Small intestine (tissue), 7 donors: Measurements from ENCODE around the gene PXK. TPM values are rescaled to one million over a fixed set of nuclear protein-coding genes. Genes with fewer than 3 reads are reported as not detected.

Experiments
- DNase-seq, 2 donors: peaks; one replicate each; pipeline versions ENCODE4 v3.0.0 to v3.0.0-alpha.2; 2013
- FAIRE-seq: peaks from 2 replicates; lab custom pipeline; 2012; peaks lifted over from hg19 to GRCh38; lab: Jason Lieb, UNC
- H3K27ac ChIP-seq, 3 donors: one replicate each; pipeline ENCODE4 v1.5.1; 2013; ENCODE audit warnings: low read length in 2 of 3, mild to moderate bottlenecking in 2 of 3, control low read depth in 1 of 3, inconsistent platforms in 1 of 3, low read depth in 1 of 3, moderate library complexity in 1 of 3
- H3K27me3 ChIP-seq, 3 donors: one replicate each; pipeline ENCODE4 v1.6.1; 2013; ENCODE audit warnings: low read length in 3 of 3, inconsistent platforms in 1 of 3; ENCODE audit not compliant: control insufficient read depth in 3 of 3, insufficient read depth in 3 of 3
- H3K36me3 ChIP-seq, 3 donors: one replicate each; pipeline ENCODE4 v1.6.1; 2013; ENCODE audit warnings: low read length in 3 of 3, inconsistent platforms in 1 of 3, low read depth in 1 of 3, mild to moderate bottlenecking in 1 of 3, moderate library complexity in 1 of 3; ENCODE audit not compliant: control insufficient read depth in 3 of 3, insufficient read depth in 2 of 3
- H3K4me1 ChIP-seq, 3 donors: one replicate each; pipeline ENCODE4 v1.6.1; 2013; ENCODE audit warnings: low read length in 2 of 3, inconsistent platforms in 1 of 3, low read depth in 1 of 3, mild to moderate bottlenecking in 1 of 3, moderate library complexity in 1 of 3; ENCODE audit not compliant: control insufficient read depth in 3 of 3, insufficient read depth in 2 of 3
- H3K4me3 ChIP-seq, 3 donors: one replicate each; pipeline ENCODE4 v1.5.1; 2013; ENCODE audit warnings: low read length in 3 of 3, control low read depth in 1 of 3, inconsistent platforms in 1 of 3, low read depth in 1 of 3, mild to moderate bottlenecking in 1 of 3, moderate library complexity in 1 of 3
- H3K9me3 ChIP-seq, 2 donors: one replicate each; pipeline ENCODE4 v1.6.1; 2013; ENCODE audit warnings: low read depth in 1 of 2, low read length in 1 of 2; ENCODE audit not compliant: control insufficient read depth in 2 of 2, insufficient read depth in 1 of 2
- WGBS, 3 donors: extraction: QIAGEN DNeasy Blood & Tissue Kit; methylation state at CpG; one replicate each; pipeline ENCODE4 v1.1.7; 2013; 5-methylcytosine and 5-hydroxymethylcytosine counted together
- polyA plus RNA-seq, 4 donors: library from polyadenylated mRNA; stranded (reverse) in 3 of 4; unstranded in 1 of 4; fragments of 200-250 nt in 3 of 4; fragments of 120-200 nt in 1 of 4; gene quantifications; one replicate each; pipeline versions ENCODE4 v1.2.1 to v1.2.3, GENCODE V29; 2013
- donor health status: healthy with polysubstance abuse.
- donor health status: control.
- donor health status: control.
- donor health status: Bipolar disorder and iron deficiency.
- donor health status: healthy.

Gene PXK
- polyA plus RNA-seq, 4 donors, result 5.1 to 14.2 (median 9.2) TPM

DNA sequence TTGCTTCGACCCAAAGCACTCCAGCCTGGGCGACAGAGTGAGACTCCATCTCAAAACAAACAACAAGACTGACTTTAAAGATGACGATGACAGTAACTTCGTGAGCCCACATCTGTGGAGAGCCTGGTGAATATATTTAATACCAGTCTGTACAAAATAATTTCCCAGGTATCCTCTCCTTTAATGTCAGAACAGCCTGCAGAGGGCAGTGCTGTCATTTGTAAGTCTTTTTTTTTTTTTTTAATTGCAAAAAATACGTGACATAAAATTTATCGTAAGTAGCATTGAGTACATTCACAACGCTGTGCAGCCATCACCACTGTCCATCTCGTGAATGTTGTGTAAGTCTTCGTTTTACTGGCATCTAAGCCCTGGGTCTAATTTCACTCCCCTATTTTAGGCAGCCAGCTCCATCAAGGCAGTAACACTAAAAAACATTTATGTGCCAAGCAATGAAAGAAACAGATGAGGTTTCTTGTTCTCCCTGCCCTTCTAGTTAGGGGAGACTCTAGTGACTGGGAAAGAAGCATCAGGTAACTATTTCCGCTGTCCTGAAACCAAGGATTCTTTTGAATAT, 25.0 kb upstream of the PXK start:
- Histone ChIP-seq H3K4me3 (peak overlapping the region in 2 of 3 donors; percentile 71 to 90), H3K4me1 (peaks cover 2 to 13% (median 5%) of the 10 kb centered on the region in 3 donors), H3K27me3 (no peaks in the 10 kb centered on the region), H3K36me3 (peaks cover 3 to 27% (median 10%) of the 10 kb centered on the region in 3 donors), H3K9me3 (no peaks in the 10 kb centered on the region), H3K27ac (peak overlapping the region; percentile 45 to 99 (median 95))
- FAIRE-seq (no peak), DNase-seq (peak; percentile 48 to 68)
- WGBS, 3 donors, result 16 to 29% (median 24%) methylated on average over 10 of the region's 10 CpGs

DNA sequence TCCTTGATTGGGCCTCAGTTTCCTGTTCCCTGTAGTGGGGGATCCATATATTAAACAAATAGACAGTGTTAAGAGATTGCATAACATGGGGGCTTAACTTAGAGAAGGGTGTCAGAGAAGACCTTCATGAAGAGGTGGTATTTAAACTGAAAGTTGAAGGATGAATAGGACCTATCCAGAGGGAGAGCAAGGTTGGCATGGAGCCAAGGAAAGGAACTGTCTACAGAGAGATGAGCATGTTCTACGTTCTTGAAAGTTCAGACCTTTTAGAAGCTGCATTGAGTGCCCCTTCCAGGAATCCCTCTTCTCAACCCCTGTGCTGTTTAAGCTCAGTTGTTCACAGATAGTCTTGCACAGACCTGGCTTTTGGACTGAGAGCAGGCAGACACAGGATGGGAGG, 24.0 kb upstream of the PXK start:
- no peak for FAIRE-seq
- no peak overlapping the region for H3K4me3 ChIP-seq
- no peak overlapping the region for H3K27ac ChIP-seq
- 5 to 35% (median 29%) methylated on average over 1 of the region's 1 CpG for WGBS, 3 donors
- H3K9me3 ChIP-seq, result no peaks in the 10 kb centered on the region
- H3K36me3 ChIP-seq, result peaks cover 7 to 34% (median 10%) of the 10 kb centered on the region in 3 donors
- peaks cover 2 to 13% (median 5%) of the 10 kb centered on the region in 3 donors for H3K4me1 ChIP-seq
- no peak for DNase-seq
- H3K27me3 ChIP-seq, result no peaks in the 10 kb centered on the region

DNA sequence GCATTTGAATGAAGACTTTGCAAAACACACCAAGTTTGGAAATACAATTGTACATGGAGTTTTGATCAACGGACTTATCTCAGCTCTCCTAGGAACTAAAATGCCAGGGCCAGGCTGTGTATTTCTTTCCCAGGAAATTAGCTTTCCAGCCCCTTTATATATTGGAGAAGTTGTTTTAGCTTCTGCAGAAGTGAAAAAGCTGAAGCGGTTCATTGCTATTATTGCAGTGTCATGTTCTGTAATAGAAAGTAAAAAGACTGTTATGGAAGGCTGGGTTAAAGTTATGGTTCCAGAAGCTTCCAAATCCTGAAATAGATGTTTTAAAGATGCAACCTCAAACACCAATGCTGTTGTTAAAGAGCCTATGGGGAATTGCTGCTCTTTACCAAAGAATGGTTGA, 14.9 kb upstream of the PXK start:
- H3K27me3 ChIP-seq, result no peaks in the 10 kb centered on the region
- no peaks in the 10 kb centered on the region for H3K4me1 ChIP-seq
- FAIRE-seq, result no peak
- no peaks in the 10 kb centered on the region for H3K9me3 ChIP-seq
- peaks cover 17 to 29% (median 18%) of the 10 kb centered on the region in 3 donors for H3K36me3 ChIP-seq
- no peak for DNase-seq
- H3K4me3 ChIP-seq, result no peak overlapping the region
- no peak overlapping the region for H3K27ac ChIP-seq
- WGBS, 3 donors, result 82 to 94% (median 85%) methylated on average over 2 of the region's 2 CpGs

DNA sequence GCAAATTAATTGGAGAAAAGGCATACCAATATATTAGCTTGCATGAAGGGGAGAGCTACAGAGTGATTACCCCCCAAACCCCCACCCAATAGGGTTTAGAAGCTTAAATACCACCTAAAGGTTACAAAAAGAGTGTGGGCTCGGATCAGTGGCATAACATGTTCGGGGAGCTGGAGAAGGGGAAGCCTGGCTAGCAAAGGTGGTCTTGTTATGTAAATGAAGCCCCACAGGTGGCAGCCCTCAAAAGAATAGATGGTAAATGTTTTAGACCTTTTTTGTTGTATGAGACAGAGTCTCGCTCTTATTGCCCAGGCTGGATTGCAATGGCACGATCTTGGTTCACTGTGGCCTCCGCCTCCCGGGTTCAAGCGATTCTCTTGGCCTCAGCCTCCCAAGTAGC, 10.9 kb upstream of the PXK start:
- no peak overlapping the region for H3K4me3 ChIP-seq
- peaks cover 7 to 17% (median 10%) of the 10 kb centered on the region in 3 donors for H3K36me3 ChIP-seq
- no peak overlapping the region for H3K27ac ChIP-seq
- DNase-seq (no peak), FAIRE-seq (no peak)
- 94 to 99% (median 96%) methylated on average over 7 of the region's 7 CpGs for WGBS, 3 donors
- H3K4me1 ChIP-seq, result peaks cover 0 to 9% (median 8%) of the 10 kb centered on the region in 3 donors
- no peaks in the 10 kb centered on the region for H3K9me3 ChIP-seq
- H3K27me3 ChIP-seq, result no peaks in the 10 kb centered on the region

DNA sequence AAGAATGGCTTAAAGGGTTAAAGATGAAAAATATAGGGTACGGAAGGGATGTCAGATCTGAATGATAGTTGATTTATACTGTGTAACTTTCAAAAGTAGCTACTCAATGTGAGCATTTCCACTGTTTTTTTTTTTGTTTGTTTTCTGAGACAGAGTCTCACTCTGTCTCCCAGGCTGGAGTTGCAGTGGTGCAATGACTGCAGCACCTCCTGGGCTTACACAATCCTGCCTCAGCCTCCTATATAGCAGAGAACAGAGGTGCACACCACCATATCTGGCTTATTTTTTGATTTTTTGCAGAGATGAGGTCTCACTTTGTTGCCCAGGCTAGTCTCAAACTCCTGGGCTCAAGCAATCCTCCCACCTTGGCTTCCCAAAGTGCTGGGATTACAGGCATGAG, 9.9 kb upstream of the PXK start:
- Histone ChIP-seq H3K27me3 (no peaks in the 10 kb centered on the region), H3K27ac (no peak overlapping the region), H3K4me3 (no peak overlapping the region), H3K9me3 (no peaks in the 10 kb centered on the region), H3K4me1 (peaks cover 0 to 9% (median 8%) of the 10 kb centered on the region in 3 donors), H3K36me3 (peaks cover under 1 to 14% (median 5%) of the 10 kb centered on the region in 3 donors)
- DNase-seq (no peak), FAIRE-seq (no peak)
- WGBS, 3 donors, result 75 to 85% (median 81%) methylated on average over 1 of the region's 1 CpG

DNA sequence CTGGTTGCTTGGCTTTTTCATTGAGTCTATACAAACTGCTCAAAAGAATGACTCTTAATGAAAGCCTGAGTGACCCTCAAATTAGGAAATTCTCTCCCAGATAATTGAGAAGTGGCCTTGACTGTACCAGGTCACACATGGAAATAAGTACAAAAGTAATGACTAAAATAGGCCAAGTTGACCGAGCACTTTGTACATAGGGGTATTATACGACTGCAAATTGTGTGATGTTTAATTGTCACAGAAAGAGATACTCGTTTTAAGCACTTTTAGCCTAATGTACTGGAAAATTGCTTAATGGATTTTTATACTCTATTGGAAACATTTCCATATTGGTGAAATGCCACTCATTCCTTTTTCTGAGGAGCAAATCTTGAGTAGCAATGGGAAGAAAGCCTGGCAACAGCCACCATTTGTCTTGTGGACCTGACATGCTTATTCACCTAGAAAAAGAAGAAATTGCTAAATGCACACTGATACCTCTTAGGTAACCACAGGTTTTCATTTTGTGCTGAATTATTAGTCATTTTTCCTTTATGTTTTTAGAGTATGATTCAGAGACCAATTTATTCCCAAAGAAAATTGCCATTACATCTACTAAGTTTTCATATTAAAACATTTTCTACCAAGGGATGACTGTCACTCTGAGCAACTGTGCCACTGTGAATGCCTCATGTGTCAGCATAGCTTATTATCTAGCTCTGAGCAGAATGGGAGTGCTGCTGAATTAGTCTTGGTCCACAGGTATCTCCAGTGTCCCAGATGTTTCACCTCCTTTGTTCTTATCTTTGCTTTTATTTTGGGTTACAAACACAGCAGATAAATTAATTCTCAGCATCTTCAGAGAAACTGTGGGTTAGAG, 8.9 kb upstream of the PXK start:
- WGBS, 3 donors, result 76 to 82% (median 78%) methylated on average over 3 of the region's 3 CpGs
- Histone ChIP-seq H3K36me3 (peaks cover 0 to 7% (median 2%) of the 10 kb centered on the region in 3 donors), H3K4me1 (peaks cover 0 to 9% (median 8%) of the 10 kb centered on the region in 3 donors), H3K4me3 (no peak overlapping the region), H3K9me3 (no peaks in the 10 kb centered on the region), H3K27me3 (no peaks in the 10 kb centered on the region), H3K27ac (no peak overlapping the region)
- DNase-seq (no peak), FAIRE-seq (no peak)

DNA sequence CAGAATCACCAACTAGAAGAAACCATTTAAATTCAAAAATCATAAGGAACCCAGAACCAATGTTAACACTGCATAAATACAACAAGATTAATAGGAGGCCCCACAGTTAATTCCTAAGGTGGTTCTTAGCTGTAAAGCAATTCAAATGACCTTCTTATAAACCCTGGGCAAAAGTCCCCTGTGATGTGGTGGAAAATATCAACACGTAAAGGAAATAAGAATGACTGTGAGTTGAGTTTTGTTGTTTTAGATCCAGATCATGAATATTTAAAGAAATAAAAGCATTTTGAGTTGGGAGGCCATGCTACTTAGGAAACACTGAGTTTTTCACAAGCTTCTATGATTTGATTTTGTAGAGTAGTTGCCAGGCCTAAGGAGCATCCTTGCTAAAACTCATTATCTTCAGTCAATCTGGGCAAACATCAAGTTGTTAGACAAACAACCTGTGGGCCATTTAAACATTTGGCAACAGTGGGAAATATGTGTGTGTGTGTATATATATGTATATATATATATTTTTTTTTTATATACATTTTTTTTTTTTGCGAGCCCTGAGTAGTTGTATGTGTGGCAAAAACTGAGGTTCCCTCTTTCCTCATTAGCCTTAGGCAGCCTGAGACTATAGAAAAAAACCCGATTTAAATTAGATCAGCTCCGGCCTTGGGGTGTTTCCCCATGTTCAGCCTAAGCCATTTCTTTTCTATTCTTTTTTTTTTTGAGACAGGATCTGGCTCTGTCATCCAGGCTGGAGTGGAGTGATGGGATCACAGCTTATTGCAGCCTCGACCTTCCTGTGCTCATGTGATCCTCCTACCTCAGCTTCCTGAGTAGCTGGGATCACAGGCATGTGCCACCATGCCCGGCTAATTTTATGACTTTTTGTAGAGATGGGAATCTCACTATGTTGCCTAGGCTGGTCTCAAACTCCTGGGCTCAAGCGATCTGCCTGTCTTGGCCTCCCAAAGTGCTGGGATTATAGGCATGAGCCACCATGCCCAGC, 8.0 kb upstream of the PXK start:
- Histone ChIP-seq H3K27me3 (no peaks in the 10 kb centered on the region), H3K4me1 (peaks cover 0 to 9% (median 8%) of the 10 kb centered on the region in 3 donors), H3K36me3 (peaks cover 0 to 4% (median 0%) of the 10 kb centered on the region in 3 donors), H3K27ac (peak overlapping the region in 2 of 3 donors; percentile 22 to 62), H3K9me3 (no peaks in the 10 kb centered on the region), H3K4me3 (no peak overlapping the region)
- WGBS, 3 donors, result 62 to 72% (median 71%) methylated on average over 7 of the region's 7 CpGs
- DNase-seq (no peak), FAIRE-seq (no peak)
